Measurements from ENCODE around the gene BAX. TPM values are rescaled to one million over a fixed set of nuclear protein-coding genes. Genes with fewer than 3 reads are reported as not detected.

The BAX gene
- total RNA-seq, 1 donor from 2014 or later = 161 TPM

DNA sequence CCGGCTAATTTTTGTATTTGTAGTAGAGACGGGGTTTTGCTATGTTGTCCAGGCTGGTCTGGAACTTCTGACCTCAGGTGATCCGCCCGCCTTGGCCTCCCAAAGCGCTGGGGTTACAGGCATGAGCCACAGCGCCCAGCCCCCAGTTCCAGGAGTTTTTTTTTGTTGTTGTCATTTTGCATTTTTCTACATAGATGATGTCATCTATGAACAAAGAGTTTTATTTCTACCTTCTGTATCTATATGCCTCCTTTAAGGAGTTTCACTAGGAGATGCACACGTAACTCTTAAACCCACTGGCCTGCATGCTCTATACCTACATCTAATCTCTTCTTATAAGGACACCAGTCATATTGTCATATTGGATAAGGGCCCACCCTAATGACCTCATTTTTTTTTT, 16.4 kb upstream of the BAX start:
- TF ChIP-seq CTCF (conservative IDR thresholded peaks at IDR 0.05) = no peak
- H3K27ac Mint-ChIP-seq = no peak overlapping the region
- H3K4me3 Mint-ChIP-seq = no peak overlapping the region
- no peaks in the 10 kb centered on the region for H3K9me3 Mint-ChIP-seq
- DNase-seq (ENCODE audit: extremely low spot score, unreplicated experiment) = no peak
- H3K4me1 Mint-ChIP-seq (ENCODE audit: unreplicated experiment) = peaks cover 6% of the 10 kb centered on the region
- peaks cover 3% of the 10 kb centered on the region for H3K36me3 Mint-ChIP-seq
- peaks cover 5% of the 10 kb centered on the region for H3K27me3 Mint-ChIP-seq

GRCh38 chr19:48940902-48941301, 13.8 kb upstream of the BAX start:
- DNase-seq (ENCODE audit: extremely low spot score, unreplicated experiment) = no peak
- H3K4me1 Mint-ChIP-seq (ENCODE audit: unreplicated experiment) = no peaks in the 10 kb centered on the region
- H3K4me3 Mint-ChIP-seq = no peak overlapping the region
- H3K36me3 Mint-ChIP-seq = peaks cover 3% of the 10 kb centered on the region
- TF ChIP-seq CTCF (conservative IDR thresholded peaks at IDR 0.05) = no peak
- H3K27ac Mint-ChIP-seq = no peak overlapping the region
- no peaks in the 10 kb centered on the region for H3K27me3 Mint-ChIP-seq
- H3K9me3 Mint-ChIP-seq = no peaks in the 10 kb centered on the region

- Mint-ChIP-seq H3K27ac (no peak overlapping the region), H3K4me3 (no peak overlapping the region), H3K36me3 (no peaks in the 10 kb centered on the region), H3K27me3 (no peaks in the 10 kb centered on the region), H3K9me3 (no peaks in the 10 kb centered on the region), H3K4me1 (ENCODE audit: unreplicated experiment) (no peaks in the 10 kb centered on the region)
- TF ChIP-seq CTCF (conservative IDR thresholded peaks at IDR 0.05) = no peak
- no peak for DNase-seq (ENCODE audit: extremely low spot score, unreplicated experiment)
Measured at GRCh38 chr19:48943081-48943480, 11.6 kb upstream of the BAX start.

- no peaks in the 10 kb centered on the region for H3K4me1 Mint-ChIP-seq (ENCODE audit: unreplicated experiment)
- H3K4me3 Mint-ChIP-seq = no peak overlapping the region
- TF ChIP-seq CTCF (conservative IDR thresholded peaks at IDR 0.05) = no peak
- no peaks in the 10 kb centered on the region for H3K36me3 Mint-ChIP-seq
- H3K27me3 Mint-ChIP-seq = no peaks in the 10 kb centered on the region
- no peak for DNase-seq (ENCODE audit: extremely low spot score, unreplicated experiment)
- no peak overlapping the region for H3K27ac Mint-ChIP-seq
- H3K9me3 Mint-ChIP-seq = no peaks in the 10 kb centered on the region
Measured at GRCh38 chr19:48945415-48945814, 9.3 kb upstream of the BAX start.

GRCh38 chr19:48945817-48946216, 8.9 kb upstream of the BAX start:
- H3K4me3 Mint-ChIP-seq = no peak overlapping the region
- H3K9me3 Mint-ChIP-seq = no peaks in the 10 kb centered on the region
- no peaks in the 10 kb centered on the region for H3K4me1 Mint-ChIP-seq (ENCODE audit: unreplicated experiment)
- TF ChIP-seq CTCF (conservative IDR thresholded peaks at IDR 0.05) = no peak
- no peaks in the 10 kb centered on the region for H3K36me3 Mint-ChIP-seq
- H3K27me3 Mint-ChIP-seq = no peaks in the 10 kb centered on the region
- no peak overlapping the region for H3K27ac Mint-ChIP-seq
- no peak for DNase-seq (ENCODE audit: extremely low spot score, unreplicated experiment)
